HCT116 (cell line): ENCODE data around the gene CBX4. TPM values are rescaled to one million over a fixed set of nuclear protein-coding genes. Genes with fewer than 3 reads are reported as not detected.

Source experiments
- ATAC-seq: fragments of 200-7000 bp; cut with Tn5 transposase; 2 replicates; pipeline ENCODE4 v1.9.1; 2020; ENCODE audit warnings: mild to moderate bottlenecking, moderate library complexity
- BruUV-seq: library from RNA; stranded (reverse); fragments of 400-500 nt; replicated peaks from 2 replicates; lab custom pipeline; 2021; lab: Mats Ljungman, UMichigan
- CTCF ChIA-PET: fragments of 300-600 bp; sonication (Branson Sonifier 250); formaldehyde crosslinking; loops from one replicate; lab custom pipeline; 2021; ENCODE audit warnings: antibody characterized with exemption; lab: Charles Lee
- POLR2A ChIA-PET: fragments of 300-600, 350-600 bp; sonication (Branson Sonifier 250); formaldehyde crosslinking; loops from one replicate; lab custom pipeline; 2021; ENCODE audit warnings: antibody characterized with exemption; lab: Charles Lee
- RAD21 ChIA-PET, 2 experiments: fragments of 300-600 bp; sonication (Branson Sonifier 250); formaldehyde crosslinking; loops; one replicate each; lab custom pipeline; 2023; ENCODE audit warnings: low total read pairs in 2 of 2; ENCODE audit not compliant: uncharacterized antibody in 2 of 2, unreplicated experiment in 2 of 2, low non-redundant PET in 1 of 2; lab: Charles Lee
- DNase-seq: peaks from one replicate; pipeline ENCODE4 v3.0.0-alpha.2; 2010; ENCODE audit warnings: low read depth, low spot score
- H2AFZ ChIP-seq: fragments of 200-600 bp; shearing (Covaris generic), sonication (generic); 2 replicates; pipeline ENCODE4 v1.6.1; 2017; ENCODE audit warnings: low read depth, mixed run types, mixed read lengths, antibody characterized with exemption, low read length; ENCODE audit not compliant: poor library complexity, severe bottlenecking
- H3K27ac ChIP-seq: 2 replicates; pipeline ENCODE4 v1.5.1; 2012; ENCODE audit warnings: low read depth, low read length
- H3K27me3 ChIP-seq: fragments of 200-600 bp; sonication (generic); 2 replicates; pipeline ENCODE4 v1.6.1; 2016; ENCODE audit warnings: mixed run types, low read length, mixed read lengths; ENCODE audit not compliant: insufficient read depth
- H3K36me3 ChIP-seq, 2 experiments: fragments of 200-500 bp in 1 of 2; fragments of 200-600 bp in 1 of 2; sonication (Bioruptor generic) in 1 of 2; sonication (generic) in 1 of 2; 2 replicates each; pipeline versions ENCODE4 v1.5.1 to v1.6.1; 2014 to 2016; ENCODE audit warnings: low read length in 2 of 2, inconsistent platforms in 1 of 2, mixed read lengths in 1 of 2, mixed run types in 1 of 2; ENCODE audit not compliant: insufficient read depth in 2 of 2, control insufficient read depth in 1 of 2
- H3K4me1 ChIP-seq, 2 experiments: fragments of 200-600 bp in 1 of 2; sonication (generic) in 1 of 2; 2 replicates each; pipeline versions ENCODE4 v1.5.1 to v1.6.1; 2012 to 2017; ENCODE audit warnings: low read length in 2 of 2, inconsistent platforms in 1 of 2, mild to moderate bottlenecking in 1 of 2, mixed read lengths in 1 of 2, mixed run types in 1 of 2, moderate library complexity in 1 of 2; ENCODE audit not compliant: insufficient read depth in 2 of 2, control insufficient read depth in 1 of 2
- H3K4me2 ChIP-seq: fragments of 200-600 bp; sonication (generic); 2 replicates; pipeline ENCODE4 v1.6.1; 2017; ENCODE audit warnings: mixed run types, low read length, mixed read lengths
- H3K4me3 ChIP-seq, 2 experiments: fragments of 200-600 bp in 1 of 2; sonication (generic) in 1 of 2; replicated peaks in 1 of 2; 2 replicates each; pipeline ENCODE4 v1.5.1; 2011 to 2016; ENCODE audit warnings: low read length in 2 of 2, control low read depth in 1 of 2, low read depth in 1 of 2, mild to moderate bottlenecking in 1 of 2, mixed read lengths in 1 of 2, mixed run types in 1 of 2
- H3K79me2 ChIP-seq: fragments of 200-600 bp; sonication (generic); 2 replicates; pipeline ENCODE4 v1.6.1; 2017; ENCODE audit warnings: mild to moderate bottlenecking, mixed run types, low read length, moderate library complexity, mixed read lengths; ENCODE audit not compliant: insufficient read depth
- H3K9ac ChIP-seq: fragments of 200-600 bp; sonication (generic); 2 replicates; pipeline ENCODE4 v1.6.1; 2016; ENCODE audit warnings: low read length, mixed read lengths
- H3K9me2 ChIP-seq: fragments of 200-600 bp; sonication (generic), shearing (Covaris generic); 2 replicates; pipeline ENCODE4 v1.6.1; 2017; ENCODE audit warnings: mixed run types, mild to moderate bottlenecking, moderate library complexity; ENCODE audit not compliant: insufficient read depth
- H3K9me3 ChIP-seq, 2 experiments: fragments of 200-500 bp in 1 of 2; fragments of 200-600 bp in 1 of 2; sonication (Bioruptor generic) in 1 of 2; sonication (generic) in 1 of 2; 2 replicates each; pipeline ENCODE4 v1.6.1; 2014 to 2017; ENCODE audit warnings: low read length in 2 of 2, mixed read lengths in 2 of 2, inconsistent platforms in 1 of 2, low read depth in 1 of 2, mild to moderate bottlenecking in 1 of 2, mixed run types in 1 of 2, moderate library complexity in 1 of 2; ENCODE audit not compliant: control insufficient read depth in 1 of 2, insufficient read depth in 1 of 2
- H4K20me1 ChIP-seq: fragments of 200-600 bp; sonication (generic), shearing (Covaris generic); 2 replicates; pipeline ENCODE4 v1.6.1; 2017; ENCODE audit warnings: mixed run types, mild to moderate bottlenecking, moderate library complexity; ENCODE audit not compliant: insufficient read depth
- CBX3 ChIP-seq: IDR thresholded peaks from 2 replicates; pipeline ENCODE4 v1.6.1; 2012; ENCODE audit warnings: low read depth
- CTCF ChIP-seq, 3 experiments: fragments of 200-600 bp in 1 of 3; sonication (generic) in 1 of 3; IDR thresholded peaks in 2 of 3; conservative IDR thresholded peaks in 1 of 3; 2 replicates each; pipeline ENCODE4 v1.5.1; 2012 to 2017; ENCODE audit warnings: low read depth in 2 of 3, low read length in 2 of 3, antibody characterized with exemption in 1 of 3, borderline replicate concordance in 1 of 3, control low read depth in 1 of 3, mild to moderate bottlenecking in 1 of 3, mixed read lengths in 1 of 3, mixed run types in 1 of 3, moderate library complexity in 1 of 3; ENCODE audit not compliant: insufficient read depth in 1 of 3
- EGR1 ChIP-seq: IDR thresholded peaks from 2 replicates; pipeline ENCODE4 v1.6.1; 2012; ENCODE audit warnings: low read depth
- ELF1 ChIP-seq: IDR thresholded peaks from 2 replicates; pipeline ENCODE4 v1.6.1; 2012; ENCODE audit warnings: low read depth, borderline replicate concordance
- EZH2 ChIP-seq: fragments of 200-600 bp; sonication (generic); IDR thresholded peaks from 2 replicates; pipeline ENCODE4 v1.6.1; 2017; ENCODE audit warnings: antibody characterized with exemption, mixed run types
- FOSL1 ChIP-seq: IDR thresholded peaks from 2 replicates; pipeline ENCODE4 v1.6.1; 2012; ENCODE audit warnings: low read depth
- JUND ChIP-seq: IDR thresholded peaks from 2 replicates; pipeline ENCODE4 v1.6.1; 2012
- POLR2AphosphoS5 ChIP-seq: IDR thresholded peaks from 2 replicates; pipeline ENCODE4 v1.6.1; 2011; ENCODE audit warnings: mild to moderate bottlenecking, low read depth, low read length, moderate library complexity
- RAD21 ChIP-seq: IDR thresholded peaks from 2 replicates; pipeline ENCODE4 v1.6.1; 2012; ENCODE audit warnings: low read depth, mild to moderate bottlenecking
- SP1 ChIP-seq: IDR thresholded peaks from 2 replicates; pipeline ENCODE4 v1.6.1; 2012; ENCODE audit warnings: low read depth
- TCF7L2 ChIP-seq: IDR thresholded peaks from 2 replicates; pipeline ENCODE4 v1.7.0; 2011; ENCODE audit warnings: borderline replicate concordance, inconsistent platforms; ENCODE audit not compliant: insufficient read depth, insufficient read length; ENCODE audit errors: extremely low read depth
- YY1 ChIP-seq: IDR thresholded peaks from 2 replicates; pipeline ENCODE4 v1.6.1; 2011; ENCODE audit warnings: low read length, low read depth, moderate library complexity, mild to moderate bottlenecking; ENCODE audit not compliant: insufficient replicate concordance; ENCODE audit errors: extremely low read depth
- ZBTB33 ChIP-seq: IDR thresholded peaks from 2 replicates; pipeline ENCODE4 v1.6.1; 2011; ENCODE audit warnings: mild to moderate bottlenecking, low read length, moderate library complexity; ENCODE audit not compliant: insufficient replicate concordance; ENCODE audit errors: extremely low read depth
- intact Hi-C: fragments of 100-400 bp; cut with micrococcal nuclease; formaldehyde crosslinking; loops from 2 replicates; pipeline ENCODE4 v1.10.0; 2022
- total RNA-seq: library from RNA; stranded (reverse); gene quantifications from one replicate; pipeline ENCODE4 v1.2.1, GENCODE V29; 2021; ENCODE audit not compliant: unreplicated experiment

The CBX4 gene
- total RNA-seq, 1 experiment from 2014 or later: 60.9 TPM

- TF ChIP-seq EZH2: no peak
- TF ChIP-seq POLR2AphosphoS5: no peak
- TF ChIP-seq, all 23 proteins: peak for 0
Measured at GRCh38 chr17:79790805-79791734, 48.2 kb downstream of the CBX4 start (continued).

- Histone ChIP-seq H2AFZ (no peak overlapping the region), H3K4me3 (no peak overlapping the region)
Measured at GRCh38 chr17:79789943-79790804, 49.1 kb downstream of the CBX4 start.

More at GRCh38 chr17:79789943-79790804, 49.1 kb downstream of the CBX4 start:
- intact Hi-C loops: loop anchor here (1.0 to 5.0 kb wide), 4 partner anchors 45 to 201 kb away; no protein-coding TSS in a partner anchor
- DNase-seq (no peak), ATAC-seq (peak; percentile 80)
- Histone ChIP-seq H3K4me2 (peak overlapping the region; percentile 50), H3K9me3 (no peaks in the 10 kb centered on the region), H4K20me1 (no peaks in the 10 kb centered on the region), H3K9me2 (no peaks in the 10 kb centered on the region), H3K27ac (no peak overlapping the region; the same call in 1 of the 2 replicates), H3K27me3 (no peaks in the 10 kb centered on the region), H3K79me2 (peaks cover 7% of the 10 kb centered on the region; the same call in 1 of the 2 replicates), H3K36me3 (peaks cover 10 to 11% of the 10 kb centered on the region in 2 experiments; a peak in 2 of 4 replicates), H3K9ac (no peak overlapping the region; the same call in 1 of the 2 replicates), H3K4me1 (peaks cover 19 to 33% of the 10 kb centered on the region in 2 experiments)
- CTCF ChIA-PET: interaction anchor here (0.7 to 2.7 kb wide), 12 partner anchors 8 to 204 kb away, joined by 3 to 10 read pairs (median 5); partner anchors contain the start of gene CBX4
- POLR2A ChIA-PET: interaction anchor here (0.9 to 1.2 kb wide), 2 partner anchors 45 to 50 kb away, joined by 3 read pairs; no protein-coding TSS in a partner anchor
- TF ChIP-seq CBX3 (no peak), TCF7L2 (no peak), EZH2 (no peak), JUND (no peak), ELF1 (no peak), CTCF (IDR thresholded peaks at IDR 0.05 in 2 of 3, conservative IDR thresholded peaks at IDR 0.05 in 1 of 3; ENCODE audit: borderline replicate concordance in 1 of 3, insufficient read depth in 1 of 3, low read depth in 2 of 3, low read length in 2 of 3) (peak; percentile 89 to 95 (median 92)), FOSL1 (no peak), YY1 (no peak), ZBTB33 (no peak), EGR1 (no peak), POLR2AphosphoS5 (no peak), SP1 (no peak), RAD21 (peak; percentile 97; the same call in 1 of the 2 replicates)
- no TSS peak for BruUV-seq
- RAD21 ChIA-PET: interaction anchor here (0.9 to 1.6 kb wide), 3 partner anchors 48 to 126 kb away, joined by 3 to 5 read pairs (median 5); no protein-coding TSS in a partner anchor
